Kidney capillary endothelial cell (primary cell): ENCODE data around the gene ZFC3H1.
A peak's percentile ranks its signal among the peaks of the same experiment; 100 is the strongest.

Experiments
- DNase-seq: peaks from one replicate; pipeline ENCODE4 v3.0.0-alpha.2; 2018; ENCODE audit warnings: low spot score

ZFC3H1 gene

GRCh38 chr12:71684081-71684480 is 20.4 kb upstream of the ZFC3H1 start:
- no peak for DNase-seq

- DNase-seq: no peak
These were observed 20.0 kb upstream of the ZFC3H1 start for GRCh38 chr12:71683633-71684032.

- no peak for DNase-seq
These were observed 18.8 kb upstream of the ZFC3H1 start for GRCh38 chr12:71682466-71682865.

GRCh38 chr12:71671816-71672215 is 8.2 kb upstream of the ZFC3H1 start:
- no peak for DNase-seq

- no peak for DNase-seq
These were observed 7.7 kb upstream of the ZFC3H1 start for GRCh38 chr12:71671311-71671710.

- DNase-seq: no peak
These were observed 2.6 kb upstream of the ZFC3H1 start for GRCh38 chr12:71666259-71666658.

- no peak for DNase-seq
These were observed 1.4 kb upstream of the ZFC3H1 start for GRCh38 chr12:71665090-71665463.

- DNase-seq: no peak
These were observed 902 bp upstream of the ZFC3H1 start for GRCh38 chr12:71664411-71665089.

GRCh38 chr12:71662849-71663560 is 643 bp downstream of the ZFC3H1 start:
- DNase-seq: peak; percentile 47

GRCh38 chr12:71661977-71662530 is 1.6 kb downstream of the ZFC3H1 start:
- DNase-seq: no peak

GRCh38 chr12:71656740-71657139 is 6.9 kb downstream of the ZFC3H1 start:
- DNase-seq: no peak

GRCh38 chr12:71655907-71656306 is 7.7 kb downstream of the ZFC3H1 start:
- no peak for DNase-seq

GRCh38 chr12:71655495-71655894 is 8.2 kb downstream of the ZFC3H1 start:
- DNase-seq: no peak

- DNase-seq: no peak
These were observed 9.4 kb downstream of the ZFC3H1 start for GRCh38 chr12:71654200-71654599.

GRCh38 chr12:71653137-71653536 is 10.5 kb downstream of the ZFC3H1 start:
- no peak for DNase-seq

- no peak for DNase-seq
These were observed 11.0 kb downstream of the ZFC3H1 start for GRCh38 chr12:71652656-71653055.

GRCh38 chr12:71649401-71649800 is 14.2 kb downstream of the ZFC3H1 start:
- no peak for DNase-seq

GRCh38 chr12:71648537-71648936 is 15.1 kb downstream of the ZFC3H1 start:
- DNase-seq: no peak

GRCh38 chr12:71646512-71646911 is 17.1 kb downstream of the ZFC3H1 start:
- DNase-seq: no peak

- no peak for DNase-seq
These were observed 18.4 kb downstream of the ZFC3H1 start for GRCh38 chr12:71645268-71645667.

- DNase-seq: no peak
These were observed 21.4 kb downstream of the ZFC3H1 start for GRCh38 chr12:71642264-71642663.

- DNase-seq: no peak
These were observed 22.3 kb downstream of the ZFC3H1 start for GRCh38 chr12:71641390-71641789.

GRCh38 chr12:71640316-71640715 is 23.3 kb downstream of the ZFC3H1 start:
- no peak for DNase-seq

GRCh38 chr12:71639341-71639760 is 24.3 kb downstream of the ZFC3H1 start:
- DNase-seq: no peak
